ENCODE measurements around the gene LRRC41. TPM values are rescaled to one million over a fixed set of nuclear protein-coding genes. Genes with fewer than 3 reads are reported as not detected.

The LRRC41 gene
- total and polyA plus RNA-seq, 2 of the 13 experiments (the other 11 are each of a cell fraction or from before 2014, with no cell fraction given), result 48.1 to 53.6 TPM

DNA sequence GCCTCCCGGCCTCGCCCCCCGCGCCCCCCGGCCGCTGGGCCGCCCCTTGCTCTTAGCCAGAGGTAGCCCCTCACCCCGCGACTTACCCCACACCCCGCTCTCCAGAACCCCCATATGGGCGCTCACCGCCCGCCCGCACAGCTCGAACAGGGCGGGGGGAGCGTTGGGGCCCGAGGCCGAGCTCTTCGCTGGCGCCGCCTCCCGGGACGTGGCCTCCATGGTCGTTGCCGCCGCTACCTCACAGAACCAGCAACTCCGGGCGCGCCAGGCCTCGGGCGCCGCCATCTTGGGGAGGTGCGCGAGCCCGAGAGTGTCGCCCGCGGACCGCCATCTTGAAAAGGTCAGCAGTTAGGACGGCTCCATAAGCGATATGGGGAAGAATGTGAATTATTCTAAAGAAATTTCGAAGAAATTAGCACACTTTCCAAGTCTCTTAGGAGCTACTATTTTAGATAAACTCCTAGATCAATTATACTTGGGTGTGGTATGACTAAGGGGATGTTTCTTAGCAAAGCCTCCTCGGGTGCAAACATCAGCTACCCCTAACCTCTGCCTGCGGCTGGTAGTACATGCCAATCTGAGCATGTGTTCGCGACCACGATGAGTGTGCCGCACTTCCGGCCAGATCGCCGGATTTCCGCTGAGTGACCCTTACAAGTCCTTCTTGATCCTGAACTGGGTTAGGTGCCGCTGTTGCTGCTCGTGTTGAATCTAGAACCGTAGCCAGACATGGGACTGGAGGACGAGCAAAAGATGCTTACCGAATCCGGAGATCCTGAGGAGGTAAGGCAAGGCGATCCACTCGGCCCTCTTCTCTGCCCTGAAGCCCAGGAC is at the start of gene LRRC41, which contains the start of gene UQCRH (continued):
- TF ChIP-seq, protein P1, sequence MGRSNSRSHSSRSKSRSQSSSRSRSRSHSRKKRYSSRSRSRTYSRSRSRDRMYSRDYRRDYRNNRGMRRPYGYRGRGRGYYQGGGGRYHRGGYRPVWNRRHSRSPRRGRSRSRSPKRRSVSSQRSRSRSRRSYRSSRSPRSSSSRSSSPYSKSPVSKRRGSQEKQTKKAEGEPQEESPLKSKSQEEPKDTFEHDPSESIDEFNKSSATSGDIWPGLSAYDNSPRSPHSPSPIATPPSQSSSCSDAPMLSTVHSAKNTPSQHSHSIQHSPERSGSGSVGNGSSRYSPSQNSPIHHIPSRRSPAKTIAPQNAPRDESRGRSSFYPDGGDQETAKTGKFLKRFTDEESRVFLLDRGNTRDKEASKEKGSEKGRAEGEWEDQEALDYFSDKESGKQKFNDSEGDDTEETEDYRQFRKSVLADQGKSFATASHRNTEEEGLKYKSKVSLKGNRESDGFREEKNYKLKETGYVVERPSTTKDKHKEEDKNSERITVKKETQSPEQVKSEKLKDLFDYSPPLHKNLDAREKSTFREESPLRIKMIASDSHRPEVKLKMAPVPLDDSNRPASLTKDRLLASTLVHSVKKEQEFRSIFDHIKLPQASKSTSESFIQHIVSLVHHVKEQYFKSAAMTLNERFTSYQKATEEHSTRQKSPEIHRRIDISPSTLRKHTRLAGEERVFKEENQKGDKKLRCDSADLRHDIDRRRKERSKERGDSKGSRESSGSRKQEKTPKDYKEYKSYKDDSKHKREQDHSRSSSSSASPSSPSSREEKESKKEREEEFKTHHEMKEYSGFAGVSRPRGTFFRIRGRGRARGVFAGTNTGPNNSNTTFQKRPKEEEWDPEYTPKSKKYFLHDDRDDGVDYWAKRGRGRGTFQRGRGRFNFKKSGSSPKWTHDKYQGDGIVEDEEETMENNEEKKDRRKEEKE (IDR thresholded peaks at IDR 0.05), result no peak
- TF ChIP-seq ZNF570 (CRISPR knock-in tag; IDR thresholded peaks at IDR 0.05; ENCODE audit: borderline replicate concordance), result no peak
- TF ChIP-seq ERF (CRISPR knock-in tag; IDR thresholded peaks at IDR 0.05), result no peak
- TF ChIP-seq ZNF839 (CRISPR knock-in tag; IDR thresholded peaks at IDR 0.05; ENCODE audit: borderline replicate concordance), result no peak
- peak; percentile 9; the same call in 1 of the 2 replicates for TF ChIP-seq AKAP8 (CRISPR knock-in tag; IDR thresholded peaks at IDR 0.05)
- TF ChIP-seq AHR (CRISPR knock-in tag; IDR thresholded peaks at IDR 0.05), result 0 out of 2 replicates have a peak, but pooled peaks have one; percentile 3
- TF ChIP-seq, protein P2, sequence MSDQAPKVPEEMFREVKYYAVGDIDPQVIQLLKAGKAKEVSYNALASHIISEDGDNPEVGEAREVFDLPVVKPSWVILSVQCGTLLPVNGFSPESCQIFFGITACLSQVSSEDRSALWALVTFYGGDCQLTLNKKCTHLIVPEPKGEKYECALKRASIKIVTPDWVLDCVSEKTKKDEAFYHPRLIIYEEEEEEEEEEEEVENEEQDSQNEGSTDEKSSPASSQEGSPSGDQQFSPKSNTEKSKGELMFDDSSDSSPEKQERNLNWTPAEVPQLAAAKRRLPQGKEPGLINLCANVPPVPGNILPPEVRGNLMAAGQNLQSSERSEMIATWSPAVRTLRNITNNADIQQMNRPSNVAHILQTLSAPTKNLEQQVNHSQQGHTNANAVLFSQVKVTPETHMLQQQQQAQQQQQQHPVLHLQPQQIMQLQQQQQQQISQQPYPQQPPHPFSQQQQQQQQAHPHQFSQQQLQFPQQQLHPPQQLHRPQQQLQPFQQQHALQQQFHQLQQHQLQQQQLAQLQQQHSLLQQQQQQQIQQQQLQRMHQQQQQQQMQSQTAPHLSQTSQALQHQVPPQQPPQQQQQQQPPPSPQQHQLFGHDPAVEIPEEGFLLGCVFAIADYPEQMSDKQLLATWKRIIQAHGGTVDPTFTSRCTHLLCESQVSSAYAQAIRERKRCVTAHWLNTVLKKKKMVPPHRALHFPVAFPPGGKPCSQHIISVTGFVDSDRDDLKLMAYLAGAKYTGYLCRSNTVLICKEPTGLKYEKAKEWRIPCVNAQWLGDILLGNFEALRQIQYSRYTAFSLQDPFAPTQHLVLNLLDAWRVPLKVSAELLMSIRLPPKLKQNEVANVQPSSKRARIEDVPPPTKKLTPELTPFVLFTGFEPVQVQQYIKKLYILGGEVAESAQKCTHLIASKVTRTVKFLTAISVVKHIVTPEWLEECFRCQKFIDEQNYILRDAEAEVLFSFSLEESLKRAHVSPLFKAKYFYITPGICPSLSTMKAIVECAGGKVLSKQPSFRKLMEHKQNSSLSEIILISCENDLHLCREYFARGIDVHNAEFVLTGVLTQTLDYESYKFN (CRISPR knock-in tag; conservative IDR thresholded peaks at IDR 0.05), result 0 out of 2 replicates have a peak, but pooled peaks have one; percentile 9
- no peak; the same call in 1 of the 2 replicates for TF ChIP-seq NCOA2 (CRISPR knock-in tag; IDR thresholded peaks at IDR 0.05)
- no peak for TF ChIP-seq U2AF2 (IDR thresholded peaks at IDR 0.05; ENCODE audit: low read depth, low read length)
- no peak for TF ChIP-seq MLX (CRISPR knock-in tag; IDR thresholded peaks at IDR 0.05)
- no peak for TF ChIP-seq ZNF672 (CRISPR knock-in tag; IDR thresholded peaks at IDR 0.05)
- TF ChIP-seq GZF1 (CRISPR knock-in tag; IDR thresholded peaks at IDR 0.05), result no peak
- TF ChIP-seq FOXC1 (CRISPR knock-in tag; IDR thresholded peaks at IDR 0.05; ENCODE audit: borderline replicate concordance), result no peak; the same call in 1 of the 2 replicates
- no peak for TF ChIP-seq CENPBD1 (CRISPR knock-in tag; IDR thresholded peaks at IDR 0.05; ENCODE audit: borderline replicate concordance, low read depth)
- TF ChIP-seq, protein P3, sequence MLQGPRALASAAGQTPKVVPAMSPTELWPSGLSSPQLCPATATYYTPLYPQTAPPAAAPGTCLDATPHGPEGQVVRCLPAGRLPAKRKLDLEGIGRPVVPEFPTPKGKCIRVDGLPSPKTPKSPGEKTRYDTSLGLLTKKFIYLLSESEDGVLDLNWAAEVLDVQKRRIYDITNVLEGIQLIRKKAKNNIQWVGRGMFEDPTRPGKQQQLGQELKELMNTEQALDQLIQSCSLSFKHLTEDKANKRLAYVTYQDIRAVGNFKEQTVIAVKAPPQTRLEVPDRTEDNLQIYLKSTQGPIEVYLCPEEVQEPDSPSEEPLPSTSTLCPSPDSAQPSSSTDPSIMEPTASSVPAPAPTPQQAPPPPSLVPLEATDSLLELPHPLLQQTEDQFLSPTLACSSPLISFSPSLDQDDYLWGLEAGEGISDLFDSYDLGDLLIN (CRISPR knock-in tag; IDR thresholded peaks at IDR 0.05; ENCODE audit: borderline replicate concordance), result no peak
- TF ChIP-seq ZBTB7B (CRISPR knock-in tag; IDR thresholded peaks at IDR 0.05), result no peak; the same call in 1 of the 2 replicates
- TF ChIP-seq ZNF577 (CRISPR knock-in tag; IDR thresholded peaks at IDR 0.05; ENCODE audit: borderline replicate concordance, low read depth), result no peak
- TF ChIP-seq REPIN1 (CRISPR knock-in tag; IDR thresholded peaks at IDR 0.05; ENCODE audit: borderline replicate concordance, low read depth), result no peak
- TF ChIP-seq HMG20A (CRISPR knock-in tag; IDR thresholded peaks at IDR 0.05; ENCODE audit: borderline replicate concordance), result no peak
- TF ChIP-seq JUNB (CRISPR knock-in tag; IDR thresholded peaks at IDR 0.05; ENCODE audit: borderline replicate concordance), result no peak
- TF ChIP-seq ISX (CRISPR knock-in tag; conservative IDR thresholded peaks at IDR 0.05), result no peak
